ENCODE results near the gene SLC26A1. TPM values are rescaled to one million over a fixed set of nuclear protein-coding genes. Genes with fewer than 3 reads are reported as not detected.

SLC26A1 gene
- total RNA-seq, 1 experiment from 2014 or later = 0.09 TPM

- H3K27me3 Mint-ChIP-seq (ENCODE audit: low read depth) = no peaks in the 10 kb centered on the region; the same call in 1 of the 2 replicates
- Histone ChIP-seq H2BK120ac (ENCODE audit: low read depth, low read length, poor library complexity, severe bottlenecking) (no peak overlapping the region), H3T11ph (ENCODE audit: low read length) (no peak overlapping the region), H4K5ac (ENCODE audit: insufficient read length, low read depth, low read length) (no peak overlapping the region), H3K18ac (ENCODE audit: insufficient read length, low read depth, low read length) (no peak overlapping the region), H3K23me2 (ENCODE audit: insufficient read length, low read depth, low read length, poor library complexity, severe bottlenecking) (no peaks in the 10 kb centered on the region), H3K4me2 (ENCODE audit: insufficient read depth, insufficient read length, low read length) (no peak overlapping the region), H2BK12ac (ENCODE audit: insufficient read length, low read depth, low read length) (no peak overlapping the region), H3K4me1 (ENCODE audit: insufficient read depth, low read length) (no peaks in the 10 kb centered on the region; the same call in 1 of the 2 replicates), H4K8ac (replicated peaks; ENCODE audit: insufficient read length, low read depth, low read length) (no peak overlapping the region), H3K79me2 (ENCODE audit: insufficient read depth, low read length) (no peaks in the 10 kb centered on the region), H3K23ac (ENCODE audit: insufficient read length, low read depth, low read length) (no peak overlapping the region), H3K27me3 (ENCODE audit: insufficient read depth, low read length) (no peaks in the 10 kb centered on the region), H3K79me1 (ENCODE audit: insufficient read depth, low read depth, low read length, poor library complexity, severe bottlenecking) (no peaks in the 10 kb centered on the region), H3K56ac (ENCODE audit: insufficient read length, low read depth, low read length) (no peak overlapping the region), H2BK20ac (ENCODE audit: low read depth, low read length, poor library complexity, severe bottlenecking) (no peak overlapping the region), H2AK5ac (ENCODE audit: insufficient read length, low read length) (no peak overlapping the region), H3K27ac (ENCODE audit: insufficient read length, low read depth, low read length) (no peak overlapping the region), H2BK5ac (ENCODE audit: insufficient read length, low read length) (no peak overlapping the region), H3K9ac (ENCODE audit: extremely low read depth, insufficient read length, low read length) (no peak overlapping the region), H4K91ac (ENCODE audit: insufficient read length, low read depth, low read length) (no peak overlapping the region), H3K14ac (ENCODE audit: insufficient read depth, low read length) (no peak overlapping the region; the same call in 1 of the 2 replicates), H2AFZ (ENCODE audit: low read length) (no peak overlapping the region), H3K4ac (ENCODE audit: low read depth, low read length) (no peak overlapping the region), H4K20me1 (ENCODE audit: control insufficient read depth, insufficient read depth, insufficient read length) (no peaks in the 10 kb centered on the region), H3K9me3 (ENCODE audit: control insufficient read depth, low read depth, low read length) (no peaks in the 10 kb centered on the region), H2BK15ac (ENCODE audit: low read depth, low read length) (no peak overlapping the region)
- TF ChIP-seq CTCF (conservative IDR thresholded peaks at IDR 0.05) = no peak
- WGBS (ENCODE audit: extremely low coverage, insufficient read length, low lambda C conversion rate) = no CpG with 5 or more reads among the region's 23 CpGs
- H3K9me3 Mint-ChIP-seq = no peaks in the 10 kb centered on the region
- 0 out of 7 replicates have a peak, but pooled peaks cover 0 to under 1% (median 0%) of the 10 kb centered on the region in 3 experiments for H3K36me3 Mint-ChIP-seq (ENCODE audit: insufficient read depth in 1 of 3, low read depth in 3 of 3)
- no peak overlapping the region for H3K27ac Mint-ChIP-seq
- no peak overlapping the region for H3K4me3 Mint-ChIP-seq
- DNase-seq = no peak
- H3K4me1 Mint-ChIP-seq = peaks cover 4 to 13% of the 10 kb centered on the region in 2 experiments; a peak in 3 of 4 replicates
Observed at GRCh38 chr4:1019729-1020470, 26.7 kb upstream of the SLC26A1 start.

All from H9 (cell line).